Nephron (organoid): ENCODE results near the gene SH2D3A.
"Not testable (repeated sequence)": the region's sequence is repeated elsewhere in the genome, so short reads cannot be mapped to it uniquely, and the experiment has no call there.

Source experiments
- H3K27ac Mint-ChIP-seq, 3 experiments: 2 replicates each; pipeline ENCODE4 v1.8.0; 2020; ENCODE audit warnings: mixed read lengths in 3 of 3, mild to moderate bottlenecking in 2 of 3, moderate library complexity in 1 of 3
- H3K27me3 Mint-ChIP-seq: 2 replicates; pipeline ENCODE4 v1.8.0; 2021; ENCODE audit warnings: low read depth, mild to moderate bottlenecking, moderate library complexity, mixed read lengths
- H3K36me3 Mint-ChIP-seq: 2 replicates; pipeline ENCODE4 v1.8.0; 2020; ENCODE audit warnings: low read depth, mixed read lengths
- H3K4me1 Mint-ChIP-seq: 2 replicates; pipeline ENCODE4 v1.8.0; 2020; ENCODE audit warnings: mixed read lengths
- H3K4me3 Mint-ChIP-seq, 3 experiments: 2 replicates each; pipeline ENCODE4 v1.8.0; 2020; ENCODE audit warnings: mild to moderate bottlenecking in 3 of 3, mixed read lengths in 3 of 3, moderate library complexity in 2 of 3
- H3K9me3 Mint-ChIP-seq: 2 replicates; pipeline ENCODE4 v1.8.0; 2020; ENCODE audit warnings: mixed read lengths
- CTCF ChIP-seq, 3 experiments: fragments of 200-600 bp; sonication (generic); IDR thresholded peaks; one replicate each; pipeline ENCODE4 v1.5.0; 2021; ENCODE audit warnings: antibody characterized with exemption in 3 of 3; ENCODE audit not compliant: unreplicated experiment in 3 of 3

Gene SH2D3A

DNA sequence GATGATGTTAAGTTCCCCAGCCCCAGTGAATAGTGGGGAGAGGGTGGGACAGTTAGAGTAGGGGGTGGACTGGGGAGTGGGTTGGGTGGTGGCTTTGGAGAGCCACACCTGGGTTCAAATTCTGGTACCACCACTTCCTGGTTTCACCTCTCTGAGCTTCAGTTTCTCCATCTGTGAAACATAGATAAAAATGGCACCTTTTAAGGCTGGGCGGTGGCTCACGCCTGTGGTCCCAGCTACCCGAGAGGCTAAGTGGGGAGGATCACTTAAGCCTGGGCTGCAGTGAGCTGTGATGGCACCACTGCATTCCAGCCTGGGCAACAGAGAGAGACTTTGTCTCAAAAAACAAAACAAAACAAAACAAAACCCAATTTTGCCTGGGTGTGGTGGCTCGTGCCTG is 11.2 kb upstream of the SH2D3A start:
- Mint-ChIP-seq H3K9me3 (peaks cover 2% of the 10 kb centered on the region), H3K27me3 (peaks cover 8% of the 10 kb centered on the region), H3K4me1 (peaks cover 4% of the 10 kb centered on the region), H3K36me3 (no peaks in the 10 kb centered on the region), H3K27ac (no peak overlapping the region), H3K4me3 (no peak overlapping the region)
- no peak for TF ChIP-seq CTCF (IDR thresholded peaks at IDR 0.05; ENCODE audit: unreplicated experiment in 3 of 3)

- no peak for TF ChIP-seq CTCF (IDR thresholded peaks at IDR 0.05; ENCODE audit: unreplicated experiment in 3 of 3)
- Mint-ChIP-seq H3K9me3 (peaks cover 2% of the 10 kb centered on the region), H3K27ac (no peak overlapping the region), H3K36me3 (no peaks in the 10 kb centered on the region), H3K4me1 (peaks cover 4% of the 10 kb centered on the region), H3K27me3 (peaks cover 8% of the 10 kb centered on the region), H3K4me3 (no peak overlapping the region)
These were observed 10.2 kb upstream of the SH2D3A start for GRCh38 chr19:6777434-6777833.

- peaks cover 8% of the 10 kb centered on the region for H3K27me3 Mint-ChIP-seq
- H3K27ac Mint-ChIP-seq: no peak overlapping the region
- H3K36me3 Mint-ChIP-seq: no peaks in the 10 kb centered on the region
- no peak overlapping the region for H3K4me3 Mint-ChIP-seq
- H3K9me3 Mint-ChIP-seq: peaks cover 2% of the 10 kb centered on the region
- peaks cover 4% of the 10 kb centered on the region for H3K4me1 Mint-ChIP-seq
- TF ChIP-seq CTCF (IDR thresholded peaks at IDR 0.05; ENCODE audit: unreplicated experiment in 3 of 3): no peak
These were observed 9.8 kb upstream of the SH2D3A start for GRCh38 chr19:6776999-6777398.

DNA sequence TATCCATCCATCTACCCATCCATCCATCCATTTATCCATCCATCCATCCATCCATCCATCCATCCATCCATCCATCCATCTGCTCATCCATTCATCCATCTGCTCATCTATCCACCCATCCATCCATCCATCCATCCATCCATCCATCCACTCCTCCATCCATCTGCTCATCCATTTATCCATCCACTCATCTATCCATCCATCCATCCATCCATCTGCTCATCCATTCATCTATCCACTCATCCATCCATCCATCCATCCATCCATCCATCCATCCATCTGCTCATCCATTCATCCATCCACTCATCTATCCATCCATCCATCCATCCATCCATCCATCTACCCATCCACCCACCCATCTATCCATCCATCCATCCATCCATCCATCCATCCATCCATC is 8.8 kb upstream of the SH2D3A start:
- not testable (repeated sequence) for H3K36me3 Mint-ChIP-seq, H3K9me3 Mint-ChIP-seq, H3K4me3 Mint-ChIP-seq, H3K4me1 Mint-ChIP-seq, H3K27ac Mint-ChIP-seq
- peaks cover 11% of the 10 kb centered on the region for H3K27me3 Mint-ChIP-seq

GRCh38 chr19:6774821-6775707 is 7.8 kb upstream of the SH2D3A start:
- Mint-ChIP-seq H3K4me3 (no peak overlapping the region), H3K27ac (no peak overlapping the region), H3K9me3 (peaks cover 2% of the 10 kb centered on the region), H3K36me3 (no peaks in the 10 kb centered on the region), H3K4me1 (no peaks in the 10 kb centered on the region), H3K27me3 (peaks cover 18% of the 10 kb centered on the region)
- no peak for TF ChIP-seq CTCF (IDR thresholded peaks at IDR 0.05; ENCODE audit: unreplicated experiment in 3 of 3)

DNA sequence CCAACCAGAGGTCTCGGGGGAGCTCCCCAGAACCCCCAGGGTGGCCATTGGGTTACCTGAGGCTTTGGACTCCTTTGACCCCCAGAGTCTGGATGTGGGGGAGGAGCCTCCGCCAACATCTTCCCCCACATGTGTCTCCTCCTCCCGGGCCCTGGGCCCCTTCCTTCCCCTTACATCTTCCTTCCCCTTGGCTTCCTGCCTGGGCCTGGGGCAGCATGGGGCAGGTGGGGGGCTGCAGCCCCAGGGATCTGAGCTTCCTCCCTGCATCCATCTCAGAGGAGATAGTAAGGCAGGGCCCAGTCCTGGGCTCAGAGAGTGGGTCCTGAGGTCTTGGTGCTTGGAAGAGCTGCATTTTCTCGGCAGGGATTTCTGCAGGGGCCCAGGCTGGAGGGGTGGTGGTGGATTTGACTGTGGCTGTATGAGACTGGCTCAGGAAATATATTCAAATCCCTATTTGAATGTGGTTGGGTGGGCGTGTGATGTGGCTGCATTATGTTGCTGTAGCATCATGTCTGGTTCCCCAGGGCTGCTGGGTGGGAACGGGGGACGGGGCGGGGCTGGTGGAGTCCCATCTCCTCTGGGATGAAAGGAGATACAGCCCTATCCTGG is 6.2 kb upstream of the SH2D3A start:
- no peak overlapping the region for H3K27ac Mint-ChIP-seq
- H3K4me3 Mint-ChIP-seq: no peak overlapping the region
- H3K4me1 Mint-ChIP-seq: no peaks in the 10 kb centered on the region

More for the DNA sequence above, 6.2 kb upstream of the SH2D3A start:
- Mint-ChIP-seq H3K36me3 (no peaks in the 10 kb centered on the region), H3K9me3 (peaks cover 2% of the 10 kb centered on the region), H3K27me3 (peaks cover 27% of the 10 kb centered on the region)
- TF ChIP-seq CTCF (IDR thresholded peaks at IDR 0.05; ENCODE audit: unreplicated experiment in 3 of 3): no peak
